Stimulated activated CD8-positive, alpha-beta memory T cell treated with anti-CD3 and anti-CD28 coated beads, Interleukin-2, amount 100 ng/mL, for 1 hour (primary cell): ENCODE data around the gene SRPK1.

Source experiments
- DNase-seq, 2 donors: peaks; one replicate each; pipeline ENCODE4 v3.0.0-alpha.2; 2020; ENCODE audit warnings: low read depth in 2 of 2

Gene SRPK1

DNA sequence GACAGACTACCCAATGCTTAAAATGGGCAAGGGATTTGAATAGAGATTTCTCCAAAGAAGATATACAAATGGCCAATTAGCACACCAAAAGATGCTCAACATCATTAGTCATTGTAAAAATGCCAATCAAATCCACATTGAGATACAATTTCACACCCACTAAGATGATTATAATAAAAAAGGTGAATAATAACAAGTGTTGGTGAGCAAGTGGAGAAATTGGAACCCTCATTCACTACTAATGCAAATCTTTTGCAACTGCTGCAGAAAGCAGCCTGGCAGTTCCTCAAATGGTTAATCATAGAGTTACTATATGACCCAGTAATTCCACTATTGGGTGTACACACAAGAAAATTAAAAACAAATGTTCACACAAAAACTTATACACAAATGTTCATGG is 103.4 kb downstream of the SRPK1 start:
- DNase-seq = no peak

DNA sequence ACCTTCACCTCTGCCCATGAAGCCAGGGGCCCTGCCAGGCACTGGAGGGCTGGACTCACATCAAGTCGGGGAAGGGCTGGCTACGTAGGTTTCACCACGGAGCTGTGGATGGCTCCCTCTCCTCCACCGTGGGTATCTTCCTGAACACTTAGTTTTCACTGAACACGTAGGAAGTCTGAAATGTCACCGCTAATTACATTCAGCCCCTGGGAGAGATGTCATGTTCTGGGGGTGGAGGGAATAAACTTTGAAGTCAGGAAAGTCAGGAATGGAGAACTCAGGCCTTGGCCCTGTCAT is 109.3 kb downstream of the SRPK1 start:
- no peak for DNase-seq

DNA sequence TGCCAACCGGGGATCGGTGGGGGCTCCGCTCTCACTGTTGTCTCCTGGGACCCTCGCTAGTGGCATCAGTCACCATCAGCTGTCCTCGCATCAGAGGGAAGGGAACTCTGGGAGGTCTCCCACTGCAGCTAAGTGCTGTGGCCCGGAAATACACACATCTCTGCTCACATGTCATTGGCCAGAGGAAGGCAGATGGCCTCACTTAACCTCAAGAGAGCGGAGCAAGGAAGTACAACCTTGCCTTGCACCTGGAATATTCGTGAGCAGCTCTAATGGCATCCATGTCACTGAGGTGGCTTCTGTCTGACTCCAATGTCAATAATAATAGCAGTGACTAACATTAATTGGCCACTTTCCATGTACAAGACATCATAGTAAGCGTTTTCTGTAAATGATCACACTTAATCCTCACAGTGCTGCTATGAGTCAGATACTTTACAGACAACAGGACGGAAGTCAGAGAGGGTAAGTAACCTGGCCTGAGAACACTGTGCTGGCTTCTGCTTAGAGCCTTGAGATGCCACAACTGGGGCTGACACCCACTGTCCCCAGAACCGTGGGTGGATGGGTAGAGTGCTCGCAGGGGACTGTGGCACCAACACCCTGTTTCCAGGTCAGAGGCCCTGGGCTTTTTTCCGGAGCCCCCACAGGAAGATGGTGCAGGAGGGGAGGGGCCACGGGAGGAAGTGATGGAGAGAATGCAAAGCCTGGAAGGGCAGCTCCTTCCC is 109.8 kb downstream of the SRPK1 start:
- DNase-seq = no peak

DNA sequence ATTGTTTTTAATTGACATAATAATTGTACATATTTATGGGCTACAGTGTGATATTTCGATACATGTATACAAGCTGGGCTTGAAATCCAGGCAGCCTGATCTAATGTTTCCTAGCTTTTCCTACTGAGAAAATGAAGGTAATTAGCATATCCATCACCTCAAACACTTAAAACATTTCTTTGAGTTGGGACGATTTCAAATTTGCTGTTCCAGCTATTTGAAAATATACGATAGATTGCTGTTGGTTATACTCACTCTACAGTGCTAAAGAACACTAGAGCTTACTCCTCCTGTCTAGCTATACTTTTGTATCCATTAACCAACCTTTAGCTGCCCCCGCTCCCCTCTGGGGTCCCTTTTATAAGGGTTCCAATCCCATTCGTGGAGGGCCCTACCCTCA is 111.1 kb downstream of the SRPK1 start:
- DNase-seq = no peak

DNA sequence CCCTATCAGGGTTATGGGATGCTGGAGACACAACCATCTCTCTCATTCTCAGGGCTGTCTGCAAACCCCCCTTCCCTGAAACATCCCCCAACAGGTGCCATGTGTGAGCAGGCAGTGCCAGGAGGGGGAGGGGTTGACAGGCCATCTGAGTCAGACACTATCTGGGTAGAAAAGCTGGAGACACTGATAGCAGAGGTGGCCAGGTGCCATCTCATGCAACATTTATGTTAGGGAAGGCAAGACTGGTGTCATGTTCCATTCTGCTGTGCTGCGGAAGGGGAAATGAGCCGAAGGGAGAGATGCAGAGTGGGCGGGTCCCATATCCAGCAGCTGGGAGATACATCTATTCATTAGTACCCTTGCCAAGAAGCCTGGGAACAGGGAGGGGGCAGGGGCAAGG is 112.2 kb downstream of the SRPK1 start:
- no peak for DNase-seq

DNA sequence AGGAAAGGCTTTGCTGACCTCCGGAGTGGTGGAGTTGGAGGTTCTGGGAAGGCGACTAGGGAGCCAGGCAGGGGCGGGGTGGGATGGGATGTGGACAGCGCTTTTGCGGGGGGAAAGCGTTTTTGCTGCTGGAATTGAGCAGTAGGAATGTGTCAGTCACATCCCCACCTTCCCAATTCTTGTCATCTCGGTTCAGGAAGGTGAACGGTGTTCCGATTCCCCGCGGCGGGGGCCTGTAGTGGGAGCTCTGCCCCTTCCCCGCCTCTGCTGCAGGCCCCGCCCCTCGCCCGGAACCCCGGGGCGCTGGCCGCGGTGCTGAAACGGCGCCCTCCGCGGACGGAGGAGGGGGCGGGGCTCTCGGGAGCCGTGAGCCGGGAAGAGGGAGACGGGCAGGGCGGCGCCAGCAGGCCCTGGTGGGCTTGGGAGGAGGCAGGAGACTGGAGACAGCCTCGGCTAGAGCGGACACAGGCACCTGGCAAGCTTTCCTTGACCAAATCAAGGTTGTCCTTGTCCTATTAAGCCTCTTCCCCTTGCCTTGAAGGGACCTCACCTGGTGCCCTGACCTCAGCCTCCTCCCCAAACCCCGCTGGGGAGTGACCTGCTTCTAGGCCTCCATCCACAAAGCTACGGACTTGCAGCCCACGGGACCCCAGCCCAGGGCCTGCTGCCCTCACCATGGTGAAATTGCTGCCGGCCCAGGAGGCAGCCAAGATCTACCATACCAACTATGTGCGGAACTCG is 115.7 kb downstream of the SRPK1 start, which contains the start of gene LHFPL5:
Gene LHFPL5 (plus strand): TSS at position 357 of the 741 bp plus-strand sequence. CDS start 319 bp downstream, at position 676.
- DNase-seq = no peak

DNA sequence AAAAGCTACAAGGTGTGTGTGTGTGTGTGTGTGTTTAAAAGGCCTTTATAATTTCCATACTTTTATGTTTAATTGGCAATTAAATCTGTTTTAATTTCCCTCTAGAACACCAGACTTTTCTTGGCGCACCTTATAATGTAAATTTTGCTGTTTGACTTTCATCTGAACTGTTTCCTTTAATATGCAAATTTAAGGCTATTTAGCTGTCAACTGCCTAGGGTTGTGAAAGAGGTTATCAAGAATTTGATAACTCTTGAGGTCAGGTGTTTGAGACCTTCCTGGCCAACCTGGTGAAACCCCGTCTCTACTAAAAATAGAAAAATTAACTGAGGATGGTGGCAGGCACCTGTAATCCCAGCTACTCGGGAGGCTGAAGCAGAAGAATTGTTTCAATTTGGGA is 119.8 kb downstream of the SRPK1 start:
- no peak for DNase-seq

DNA sequence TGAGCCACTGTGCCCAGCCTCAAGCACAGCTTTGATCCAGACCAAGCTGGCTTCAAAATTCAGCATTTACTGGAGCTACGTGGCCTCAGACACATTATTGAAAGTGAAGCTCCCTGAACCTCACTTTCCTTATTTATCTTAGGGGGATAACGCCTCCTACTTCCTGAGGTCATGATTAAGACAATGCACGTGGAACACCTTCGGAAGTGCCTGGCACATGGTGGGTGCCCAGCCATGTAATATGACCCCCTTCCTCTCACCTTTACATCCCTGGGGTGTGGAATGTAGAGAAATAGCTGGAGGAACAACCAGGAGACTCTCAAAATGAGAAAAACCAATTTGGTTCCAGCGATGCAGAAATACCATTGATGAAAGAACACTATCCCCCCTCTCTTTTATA is 122.2 kb downstream of the SRPK1 start:
- no peak for DNase-seq

DNA sequence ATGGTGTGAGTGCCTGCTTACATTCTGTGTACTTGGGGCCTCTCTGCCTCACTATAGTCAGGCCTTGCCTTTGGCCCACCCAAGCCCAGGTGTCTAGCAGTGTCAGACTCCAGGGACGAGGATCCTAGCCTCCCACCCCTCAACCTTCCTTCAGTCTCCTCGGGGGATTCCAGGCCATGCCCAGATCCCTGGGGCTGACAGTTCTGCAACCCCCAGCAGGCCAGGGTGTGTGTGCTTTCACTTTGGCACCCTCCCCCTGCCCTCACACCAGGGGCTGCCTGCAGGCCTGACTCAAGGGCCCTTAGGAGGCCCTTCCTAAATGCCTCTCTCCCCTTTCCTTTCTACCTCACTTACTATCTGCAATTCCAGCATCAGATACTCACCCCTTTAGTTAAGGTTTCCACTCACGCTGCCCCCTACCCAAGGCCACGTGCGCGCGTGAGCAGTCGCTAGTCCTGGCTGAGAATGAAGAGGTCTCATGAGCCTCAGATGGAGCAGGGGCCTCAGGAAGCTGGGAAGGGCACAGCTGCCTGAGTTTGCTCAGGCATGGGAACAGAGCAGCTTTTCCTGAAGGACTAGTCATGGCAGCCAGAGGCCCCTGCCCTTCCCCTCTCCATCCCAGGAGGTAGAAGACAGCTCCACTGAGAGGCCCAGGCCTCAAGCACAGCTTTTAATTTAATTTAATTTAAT is 122.9 kb downstream of the SRPK1 start:
- DNase-seq = no peak

DNA sequence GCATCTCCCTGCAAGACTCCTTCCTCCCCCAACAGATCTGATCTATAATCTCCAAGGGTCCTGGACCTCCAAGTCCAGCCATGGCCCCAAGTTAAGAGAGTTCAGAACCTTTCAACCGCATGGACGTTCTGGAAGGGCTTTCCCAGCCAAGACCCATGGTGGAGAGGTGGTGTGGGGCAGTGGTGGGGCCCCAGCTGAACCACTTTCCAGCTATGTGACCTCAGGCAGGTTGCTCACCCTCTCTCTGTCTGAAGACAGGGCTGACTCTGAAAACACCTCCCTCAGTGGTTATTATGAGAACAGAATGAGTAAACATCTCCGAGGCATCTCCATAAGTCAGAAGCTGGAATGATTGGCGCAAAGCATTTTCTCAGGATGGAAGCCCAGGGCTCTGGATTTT is 124.7 kb downstream of the SRPK1 start:
- no peak for DNase-seq

DNA sequence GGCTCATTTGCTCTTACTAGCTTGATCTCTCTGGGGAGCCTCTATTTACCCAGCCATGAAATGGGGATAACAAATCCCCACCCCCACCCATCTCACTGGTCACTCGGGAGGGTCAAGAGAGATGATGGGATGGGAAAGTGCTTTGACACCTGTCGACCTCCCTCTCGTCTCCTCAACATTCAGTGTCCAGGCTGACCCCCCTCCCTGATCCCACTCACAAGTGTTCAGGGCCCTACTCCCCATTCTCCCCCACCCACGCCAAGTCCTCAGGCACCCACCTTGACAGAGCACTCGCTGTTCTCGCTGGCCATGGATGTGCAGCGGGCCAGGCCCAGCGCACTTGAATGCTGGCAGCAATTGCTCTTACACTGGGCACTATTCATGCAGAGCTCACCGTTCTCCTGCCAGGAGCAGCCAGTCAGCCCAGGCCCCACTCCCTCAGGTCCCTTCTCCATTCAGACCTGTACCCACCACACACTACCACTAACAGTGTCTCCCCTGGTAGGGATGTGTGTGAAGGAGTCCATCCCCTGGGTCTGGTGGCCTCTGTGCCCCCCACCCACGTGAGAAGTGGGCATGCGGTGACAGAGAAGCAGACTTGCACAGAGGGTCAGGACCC is 125.3 kb downstream of the SRPK1 start:
- DNase-seq = no peak

DNA sequence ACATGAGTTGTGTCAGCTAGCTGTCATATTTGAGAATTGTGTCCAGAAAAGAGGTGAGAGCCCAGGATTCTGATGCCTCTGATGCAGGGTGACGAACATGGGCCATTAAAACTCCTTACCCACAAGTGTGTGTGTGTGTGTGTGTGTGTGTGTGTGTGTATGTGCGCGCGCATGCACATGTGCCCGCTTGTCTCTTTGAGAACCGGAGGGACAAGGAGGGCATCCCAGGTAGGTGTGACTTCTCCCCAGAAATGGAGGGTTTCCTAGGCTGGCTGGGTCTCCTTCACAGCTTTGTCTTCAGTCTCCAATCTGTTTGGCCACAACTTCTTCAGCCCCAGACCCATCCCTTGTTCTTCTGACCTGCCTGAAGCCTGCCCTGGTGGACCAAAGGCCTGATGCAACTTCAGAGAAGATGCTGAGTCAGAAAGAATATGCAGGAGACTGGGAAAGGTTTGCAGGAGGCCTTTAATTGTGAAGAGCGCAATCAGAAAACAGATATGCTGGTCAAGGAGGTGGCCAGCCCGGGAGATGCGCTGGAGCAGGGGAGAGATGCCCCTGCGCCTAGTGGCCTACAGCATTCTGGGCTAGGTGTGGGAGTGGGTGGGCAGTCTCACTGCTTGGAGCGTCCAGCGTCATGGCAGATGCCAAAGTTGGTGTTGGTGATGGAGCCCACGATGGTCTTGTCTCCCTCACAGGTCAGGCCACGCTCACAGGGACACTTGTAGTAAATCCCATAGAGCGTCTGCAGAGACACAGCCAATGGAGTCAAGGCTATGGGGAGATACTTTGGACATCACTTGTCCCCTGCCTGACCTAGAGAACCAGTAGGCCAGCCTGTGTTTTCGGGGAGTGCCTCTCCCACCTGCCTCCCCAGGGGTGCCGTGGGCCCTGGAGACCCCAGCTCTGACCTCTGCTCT is 126.1 kb downstream of the SRPK1 start:
- DNase-seq = no peak

DNA sequence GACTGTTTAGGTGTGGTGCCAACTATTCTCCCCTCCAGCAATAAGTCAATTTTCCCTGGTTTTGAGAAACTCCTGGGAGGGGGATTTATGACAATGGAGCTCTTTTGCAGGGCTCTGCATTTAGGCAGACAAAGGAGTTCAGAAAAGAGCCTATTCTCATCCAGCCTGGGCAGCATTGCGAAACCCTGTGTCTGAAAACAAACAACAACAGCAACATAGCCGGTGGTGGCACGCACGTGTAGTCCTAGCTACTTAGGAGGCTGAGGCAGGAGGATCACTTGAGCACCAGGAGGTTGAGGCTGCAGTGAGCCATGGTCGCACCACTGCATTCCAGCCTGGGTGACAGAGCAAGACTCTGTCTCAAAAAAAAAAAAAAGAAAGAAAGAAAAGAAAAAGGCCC is 130.2 kb downstream of the SRPK1 start:
- DNase-seq = no peak

DNA sequence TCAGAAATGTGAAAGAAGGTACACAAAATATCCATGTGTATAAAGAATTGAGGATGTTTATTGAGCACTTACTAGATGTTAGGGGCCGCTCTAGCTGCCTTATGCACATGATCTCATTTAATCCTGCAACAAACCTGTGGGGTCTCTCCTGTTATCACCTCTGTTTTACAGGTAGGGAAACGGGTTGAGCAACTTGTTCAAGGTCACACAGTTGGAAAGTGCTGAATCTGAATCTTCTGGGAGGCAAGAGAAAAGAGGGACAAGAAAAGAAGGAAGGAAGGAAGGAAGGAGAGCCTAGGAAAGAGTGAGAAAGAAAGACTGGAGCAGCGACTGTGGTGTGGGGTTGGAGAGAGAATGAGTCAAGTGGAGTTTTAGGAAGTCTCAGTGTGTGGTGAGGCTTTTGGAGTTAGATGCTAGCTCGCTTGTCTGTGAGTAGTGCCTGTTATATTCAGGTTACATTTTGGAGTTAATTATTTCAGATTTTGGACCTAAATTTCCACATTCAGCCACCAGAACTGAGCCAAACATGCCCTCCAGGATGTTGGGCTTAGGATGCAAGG is 132.4 kb downstream of the SRPK1 start:
- no peak for DNase-seq

DNA sequence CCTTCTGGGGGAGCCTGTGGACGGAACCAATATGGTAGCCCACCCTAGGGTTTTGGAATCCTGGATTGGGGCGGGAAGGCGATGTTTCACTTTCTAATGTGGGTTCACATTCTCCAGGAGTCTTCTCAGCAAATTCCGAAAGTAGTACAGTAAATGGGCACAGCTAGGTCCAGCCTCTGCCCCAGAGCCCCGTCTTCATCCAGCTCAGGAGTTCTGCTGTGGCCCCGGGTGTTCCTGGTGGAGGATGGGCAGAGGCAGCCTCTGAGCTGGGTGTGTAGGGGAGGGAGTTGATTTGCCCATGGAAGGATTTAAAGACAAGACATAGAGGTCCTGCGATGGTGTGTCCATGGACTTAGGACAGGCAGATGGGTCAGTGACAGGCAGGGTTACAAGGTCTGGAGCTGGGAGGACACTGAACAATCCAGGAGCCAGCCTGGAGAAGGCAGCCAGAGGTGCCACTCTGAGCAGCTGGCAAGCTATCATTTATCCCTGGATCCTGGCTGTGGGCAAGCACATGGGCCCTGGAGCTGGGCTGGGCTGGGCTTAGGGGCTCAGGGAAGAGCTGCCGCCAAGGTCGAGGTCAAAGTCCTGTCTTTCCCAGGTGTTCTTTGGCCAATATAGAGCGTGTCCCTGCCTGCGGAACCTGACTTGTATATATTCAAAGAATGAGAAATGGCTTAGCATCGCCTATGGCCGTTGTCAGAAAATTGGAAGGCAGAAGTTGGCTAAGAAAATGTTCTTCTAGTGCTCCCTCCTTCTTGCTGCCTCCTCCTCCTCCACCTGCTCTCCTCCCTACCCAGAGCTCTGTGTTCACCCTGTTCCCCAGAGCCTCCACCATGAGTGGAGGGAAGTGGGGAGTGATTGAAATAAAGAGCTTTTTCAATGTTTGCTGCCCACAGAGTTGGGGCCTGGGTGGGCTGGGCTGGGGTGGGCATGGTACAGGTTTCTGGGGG is 133.4 kb downstream of the SRPK1 start:
- no peak for DNase-seq

DNA sequence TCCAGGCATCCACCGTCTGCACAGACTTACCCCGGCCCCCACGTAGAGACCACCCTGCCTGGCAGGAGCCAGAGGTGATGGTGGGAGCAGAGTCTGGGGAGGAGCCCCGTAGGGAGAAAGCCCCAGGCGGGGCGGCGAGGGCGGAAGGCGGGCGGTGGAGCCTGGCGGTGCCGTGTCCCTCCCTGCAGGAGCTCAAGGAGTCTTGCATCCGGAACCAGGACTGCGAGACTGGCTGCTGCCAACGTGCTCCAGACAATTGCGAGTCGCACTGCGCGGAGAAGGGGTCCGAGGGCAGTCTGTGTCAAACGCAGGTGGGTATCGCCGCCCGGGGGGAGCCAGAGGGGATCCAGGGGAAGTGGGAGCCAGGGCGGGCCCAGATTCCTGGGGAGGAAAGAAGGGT is 134.1 kb downstream of the SRPK1 start:
- DNase-seq = no peak

DNA sequence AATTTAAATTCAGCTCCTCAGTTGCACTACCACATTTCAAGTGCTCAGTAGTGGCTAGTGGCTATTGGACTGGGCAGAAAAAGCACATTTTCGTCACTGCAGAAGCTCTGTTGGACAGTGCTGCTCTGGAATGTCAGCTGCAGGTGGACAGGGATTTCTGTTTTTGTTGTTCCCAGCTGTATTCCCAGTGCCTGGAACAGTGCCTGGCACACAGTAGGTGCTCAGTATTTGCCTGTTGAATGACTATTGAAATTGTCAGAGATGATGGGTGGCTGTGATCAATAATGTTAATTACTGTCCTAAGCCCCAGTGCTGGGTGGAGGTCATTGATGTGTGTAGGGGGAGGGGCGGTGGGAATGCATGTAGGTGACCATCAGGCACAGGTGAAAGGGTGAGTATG is 134.6 kb downstream of the SRPK1 start:
- no peak for DNase-seq

DNA sequence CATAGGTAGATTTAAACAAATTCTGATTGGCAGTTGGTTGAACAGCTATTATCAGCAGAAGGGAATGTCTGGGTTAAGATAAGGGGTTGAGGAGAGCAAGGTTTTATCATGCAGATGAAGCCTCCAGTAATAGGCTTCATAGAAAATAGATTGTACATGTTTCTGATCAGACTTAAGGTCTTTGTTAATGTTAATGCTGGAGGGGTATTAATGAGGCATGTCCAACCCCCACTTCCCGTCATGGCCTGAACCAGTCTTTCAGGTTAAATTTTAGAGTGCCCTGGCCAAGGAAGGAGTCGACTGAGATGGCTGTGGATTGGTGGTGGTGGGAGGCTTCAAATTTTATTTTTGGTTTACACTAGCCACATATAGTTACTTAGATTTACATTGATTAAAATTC is 136.7 kb downstream of the SRPK1 start:
- no peak for DNase-seq
